Thymus (tissue), 11 donors: Measurements from ENCODE around the gene MAMSTR. TPM values are rescaled to one million over a fixed set of nuclear protein-coding genes. Genes with fewer than 3 reads are reported as not detected.

Source experiments
- DNase-seq, 9 donors: peaks; one replicate each; pipeline ENCODE4 v3.0.0-alpha.2; 2013; ENCODE audit warnings: low spot score in 9 of 9, low read depth in 6 of 9, missing footprints in 1 of 9
- H3K27ac ChIP-seq, 2 donors: one replicate each; pipeline ENCODE4 v1.5.1; 2013; ENCODE audit warnings: control low read depth in 1 of 2, low read depth in 1 of 2, low read length in 1 of 2, mild to moderate bottlenecking in 1 of 2, moderate library complexity in 1 of 2
- H3K27me3 ChIP-seq, 2 donors: one replicate each; pipeline ENCODE4 v1.5.1; 2013; ENCODE audit warnings: low read length in 1 of 2; ENCODE audit not compliant: control insufficient read depth in 2 of 2, insufficient read depth in 1 of 2
- H3K36me3 ChIP-seq, 2 donors: one replicate each; pipeline ENCODE4 v1.5.1; 2013; ENCODE audit warnings: low read length in 1 of 2, mild to moderate bottlenecking in 1 of 2, moderate library complexity in 1 of 2; ENCODE audit not compliant: control insufficient read depth in 2 of 2, insufficient read depth in 2 of 2
- H3K4me1 ChIP-seq, 2 donors: one replicate each; pipeline ENCODE4 v1.5.1; 2013; ENCODE audit warnings: low read length in 2 of 2; ENCODE audit not compliant: control insufficient read depth in 2 of 2, insufficient read depth in 2 of 2
- H3K4me3 ChIP-seq, 2 donors: one replicate each; pipeline ENCODE4 v1.5.1; 2013; ENCODE audit warnings: low read length in 2 of 2, control low read depth in 1 of 2, mild to moderate bottlenecking in 1 of 2
- H3K9me3 ChIP-seq, 2 donors: one replicate each; pipeline ENCODE4 v1.5.1; 2013; ENCODE audit warnings: low read length in 1 of 2, mild to moderate bottlenecking in 1 of 2; ENCODE audit not compliant: control insufficient read depth in 2 of 2, insufficient read depth in 1 of 2
- WGBS: extraction: QIAGEN DNeasy Blood & Tissue Kit; methylation state at CpG from one replicate; pipeline ENCODE4 v1.1.7; 2013; 5-methylcytosine and 5-hydroxymethylcytosine counted together
- polyA plus RNA-seq: library from polyadenylated mRNA; stranded (reverse); fragments of 200-250 nt; gene quantifications from one replicate; pipeline ENCODE4 v1.2.3, GENCODE V29; 2013
- total RNA-seq: library from RNA; stranded (reverse); fragments of 120-200 nt; gene quantifications from one replicate; pipeline ENCODE4 v1.2.4, GENCODE V29; 2013
- donor health status: healthy.

Gene MAMSTR
- total and polyA plus RNA-seq, 2 donors: 0.38 to 1.2 TPM

DNA sequence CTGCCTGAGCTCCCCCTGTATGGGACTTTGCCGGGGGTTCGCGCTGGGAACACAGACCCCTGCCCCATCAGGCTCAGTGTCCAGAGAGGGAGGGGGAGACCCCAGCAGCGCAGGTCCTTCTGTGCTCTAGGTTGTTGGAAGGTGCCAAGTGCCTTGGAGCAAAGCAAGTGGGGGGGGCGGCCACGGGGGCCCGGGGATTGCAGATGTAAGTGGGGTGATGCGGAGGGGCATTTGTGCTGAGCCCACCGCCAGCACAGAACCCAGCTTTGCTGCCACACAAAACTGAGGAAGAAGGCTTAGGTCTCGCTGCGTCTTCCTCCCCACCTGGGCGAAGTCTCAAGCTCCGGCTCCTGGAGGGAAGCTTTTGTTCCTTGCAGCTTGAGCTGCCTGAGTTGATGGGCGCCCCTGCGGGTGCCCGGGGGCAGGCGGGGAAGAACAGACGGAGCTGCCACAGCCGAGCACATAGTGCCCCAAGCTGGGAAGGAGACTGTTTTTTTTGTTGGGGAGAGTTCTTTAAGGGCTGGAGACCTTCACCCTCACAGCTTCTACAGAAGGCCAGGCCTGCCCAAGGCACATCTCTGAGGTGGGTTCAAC, 45.2 kb downstream of the MAMSTR start:
- 92% methylated on average over 19 of the region's 19 CpGs for WGBS
- Histone ChIP-seq H3K27me3 (peaks cover 0 to 31% of the 10 kb centered on the region in 2 donors), H3K9me3 (no peaks in the 10 kb centered on the region), H3K4me1 (peaks cover 7 to 10% of the 10 kb centered on the region in 2 donors), H3K27ac (no peak overlapping the region), H3K4me3 (no peak overlapping the region), H3K36me3 (no peaks in the 10 kb centered on the region)
- no peak for DNase-seq

DNA sequence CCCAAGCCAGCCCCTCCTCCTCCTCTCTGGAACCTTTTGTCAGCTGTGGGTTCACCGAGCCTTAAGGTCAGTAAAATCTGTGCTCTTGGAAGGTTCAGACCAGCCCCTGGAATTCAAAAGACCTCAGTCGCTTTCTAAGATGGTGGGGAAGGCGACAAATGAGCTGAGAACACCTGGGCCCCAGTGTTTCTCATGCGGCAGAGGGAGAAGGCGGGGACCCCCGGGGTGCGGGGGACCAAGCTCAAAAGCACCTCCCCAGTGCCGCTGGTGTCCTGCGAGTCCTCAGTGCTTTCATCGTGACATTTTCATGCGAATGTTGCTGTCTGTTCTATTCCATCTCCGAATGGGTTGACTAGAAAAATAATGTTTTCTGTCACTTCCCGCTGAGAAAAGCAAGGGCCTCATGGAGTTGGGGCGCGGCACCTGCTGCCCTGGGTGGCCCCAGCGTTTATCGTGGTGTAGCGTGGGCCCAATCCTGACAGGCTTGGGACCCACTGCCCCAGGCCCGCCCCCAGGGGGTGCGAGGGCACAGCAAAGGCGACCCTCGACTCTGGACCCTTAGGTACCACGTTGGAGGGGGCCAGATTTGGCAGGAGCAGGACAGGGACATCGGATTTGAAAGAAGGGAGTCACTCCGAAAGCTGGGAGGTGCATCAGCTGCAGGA, 46.0 kb downstream of the MAMSTR start:
- 88% methylated on average over 25 of the region's 25 CpGs for WGBS
- Histone ChIP-seq H3K9me3 (no peaks in the 10 kb centered on the region), H3K27ac (no peak overlapping the region), H3K27me3 (peaks cover 0 to 31% of the 10 kb centered on the region in 2 donors), H3K36me3 (no peaks in the 10 kb centered on the region), H3K4me1 (peaks cover 7 to 10% of the 10 kb centered on the region in 2 donors), H3K4me3 (no peak overlapping the region)
- no peak for DNase-seq

- no peak within 1 kb of the TSS for H3K4me3 ChIP-seq
- no peak within 1 kb of the TSS for H3K27ac ChIP-seq
- 87% methylated on average over 25 of the region's 25 CpGs for WGBS
- H3K27me3 ChIP-seq: peaks cover 0 to 31% of the 10 kb centered on the region in 2 donors
- H3K36me3 ChIP-seq: no peaks in the 10 kb centered on the region
- H3K4me1 ChIP-seq: peaks cover 4 to 10% of the 10 kb centered on the region in 2 donors
- no peak for DNase-seq
- H3K9me3 ChIP-seq: no peaks in the 10 kb centered on the region
These were observed 46.5 kb downstream of the MAMSTR start, which contains the start of gene NTN5 for GRCh38 chr19:48672994-48673393. TSS of gene NTN5 (minus strand) at chr19:48673017. CDS start at chr19:48670986, 2,031 bp downstream.

DNA sequence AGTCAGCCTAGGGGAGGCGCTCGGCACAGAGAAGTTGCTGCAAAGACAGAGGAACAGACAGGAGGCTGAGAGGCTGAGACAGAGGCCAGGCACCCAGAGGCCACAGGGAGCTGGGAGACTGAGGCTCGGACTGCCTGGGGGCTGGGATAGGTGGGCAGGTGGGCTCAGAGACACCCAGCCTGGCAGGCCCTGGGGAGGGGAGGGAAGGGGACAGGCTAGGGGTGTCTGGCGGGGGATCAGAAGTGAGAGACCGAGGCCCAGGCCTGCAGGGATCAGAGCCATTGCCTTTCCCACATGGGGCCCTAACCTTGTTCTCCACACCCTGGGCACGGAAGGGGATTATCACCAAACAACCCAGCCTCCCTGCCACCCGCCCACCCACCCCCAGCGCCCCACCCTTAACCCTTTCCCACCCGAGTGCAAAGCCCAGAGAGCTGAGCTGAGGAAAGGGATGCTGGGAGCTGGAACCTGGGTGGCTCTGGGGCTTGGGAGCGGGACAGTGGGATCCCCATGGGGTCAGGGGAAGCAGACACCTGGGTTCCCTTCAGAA, 48.0 kb downstream of the MAMSTR start:
- H3K9me3 ChIP-seq: no peaks in the 10 kb centered on the region
- WGBS: 94% methylated on average over 10 of the region's 10 CpGs

GRCh38 chr19:48670699-48671445, 48.7 kb downstream of the MAMSTR start:
- Histone ChIP-seq H3K36me3 (no peaks in the 10 kb centered on the region), H3K27ac (no peak overlapping the region), H3K27me3 (peaks cover 0 to 31% of the 10 kb centered on the region in 2 donors), H3K4me3 (no peak overlapping the region), H3K9me3 (no peaks in the 10 kb centered on the region), H3K4me1 (peaks cover 4 to 8% of the 10 kb centered on the region in 2 donors)
- 93% methylated on average over 21 of the region's 21 CpGs for WGBS
- DNase-seq: no peak

More for the DNA sequence above, 48.0 kb downstream of the MAMSTR start:
- H3K36me3 ChIP-seq: no peaks in the 10 kb centered on the region
- H3K27me3 ChIP-seq: peaks cover 0 to 31% of the 10 kb centered on the region in 2 donors
- no peak overlapping the region for H3K27ac ChIP-seq
- DNase-seq: no peak
- peaks cover 4 to 10% of the 10 kb centered on the region in 2 donors for H3K4me1 ChIP-seq
- no peak overlapping the region for H3K4me3 ChIP-seq

DNA sequence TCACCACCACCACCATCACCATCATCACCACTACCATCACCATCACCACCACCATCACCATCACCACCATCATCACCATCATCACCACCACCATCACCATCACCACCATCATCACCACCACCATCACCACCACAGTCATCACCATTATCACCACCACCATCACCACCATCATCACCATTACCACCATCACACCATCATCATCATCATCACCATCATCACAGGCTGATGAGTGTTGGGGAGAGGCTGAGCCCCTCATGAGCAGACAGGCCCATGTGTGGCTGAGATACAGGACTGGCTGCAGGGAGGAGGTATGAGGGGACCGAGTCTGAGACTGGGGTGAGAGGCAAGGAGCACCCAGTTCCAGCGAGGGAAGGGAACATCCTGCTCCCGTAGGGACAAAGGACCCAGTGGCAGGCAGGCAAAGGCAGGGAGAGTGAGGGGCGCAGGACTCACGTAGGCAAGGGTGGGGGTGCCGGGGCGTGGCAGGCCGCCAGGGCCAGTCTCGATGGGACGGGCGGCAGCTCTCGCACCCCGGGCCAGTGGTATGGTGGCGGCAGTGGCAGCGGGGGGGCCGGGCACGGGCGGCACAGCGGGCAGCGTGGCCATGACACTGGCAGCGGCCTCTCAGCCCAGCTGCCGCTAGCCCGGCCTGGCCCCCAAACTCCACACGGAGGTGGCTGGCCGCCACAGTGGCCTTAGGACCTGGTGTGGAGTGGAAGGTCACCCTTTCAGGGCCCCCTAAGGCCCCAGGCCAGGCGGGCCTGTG, 49.4 kb downstream of the MAMSTR start:
- Histone ChIP-seq H3K4me3 (no peak overlapping the region), H3K4me1 (peaks cover under 1 to 1% of the 10 kb centered on the region in 2 donors), H3K27ac (no peak overlapping the region), H3K9me3 (no peaks in the 10 kb centered on the region), H3K27me3 (peaks cover 0 to 31% of the 10 kb centered on the region in 2 donors), H3K36me3 (no peaks in the 10 kb centered on the region)
- 98% methylated on average over 26 of the region's 26 CpGs for WGBS
- no peak for DNase-seq

- Histone ChIP-seq H3K4me1 (no peaks in the 10 kb centered on the region), H3K36me3 (no peaks in the 10 kb centered on the region), H3K27me3 (peaks cover 0 to 21% of the 10 kb centered on the region in 2 donors), H3K27ac (no peak overlapping the region), H3K4me3 (no peak overlapping the region), H3K9me3 (no peaks in the 10 kb centered on the region)
- WGBS: 100% methylated on average over 2 of the region's 2 CpGs
- DNase-seq: no peak
These were observed 50.8 kb downstream of the MAMSTR start for GRCh38 chr19:48668761-48669160.

DNA sequence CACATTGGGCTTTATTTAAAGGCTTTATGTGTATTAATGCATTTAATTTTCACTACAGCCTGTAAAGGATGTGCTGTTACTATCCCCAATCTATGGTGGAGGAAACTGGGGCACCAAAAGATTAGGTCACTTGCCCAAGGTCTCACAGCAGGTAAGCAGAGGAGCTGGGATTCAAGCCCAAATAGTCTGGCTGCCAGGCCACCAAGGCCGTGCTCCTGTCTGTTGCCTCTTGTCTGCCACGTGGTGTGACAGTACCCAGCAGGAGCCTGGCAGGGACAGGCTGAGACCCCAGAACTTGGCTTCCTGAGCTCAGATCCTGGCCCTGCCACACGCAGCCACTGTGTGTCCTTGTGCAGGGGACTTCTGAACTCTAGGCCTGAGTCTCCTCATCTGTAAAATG, 51.2 kb downstream of the MAMSTR start:
- no peak for DNase-seq
- Histone ChIP-seq H3K9me3 (no peaks in the 10 kb centered on the region), H3K4me1 (no peaks in the 10 kb centered on the region), H3K4me3 (no peak overlapping the region), H3K27me3 (peaks cover 0 to 17% of the 10 kb centered on the region in 2 donors), H3K36me3 (no peaks in the 10 kb centered on the region), H3K27ac (no peak overlapping the region)
- 98% methylated on average over 3 of the region's 3 CpGs for WGBS
